ENCODE results near the gene NUP133.
"Not testable (repeated sequence)": the region's sequence is repeated elsewhere in the genome, so short reads cannot be mapped to it uniquely, and the experiment has no call there.

The NUP133 gene

GRCh38 chr1:229420765-229421164, 87.4 kb downstream of the NUP133 start:
- ChIA-PET POLR2A (no interaction called here), CTCF (interaction anchor here (1.0 to 1.9 kb wide), 3 partner anchors 21 to 166 kb away, joined by 3 to 4 read pairs (median 3); no protein-coding TSS in a partner anchor)
- TF ChIP-seq CTCF (IDR thresholded peaks at IDR 0.05; ENCODE audit: control extremely low read depth, extremely low read depth, low read depth, missing control alignments): peak; percentile 13
- no peak for DNase-seq (ENCODE audit: extremely low spot score)

GRCh38 chr1:229420224-229420623, 87.9 kb downstream of the NUP133 start:
- ChIA-PET POLR2A (no interaction called here), CTCF (interaction anchor here (1.0 to 1.9 kb wide), 3 partner anchors 21 to 165 kb away, joined by 3 to 4 read pairs (median 3); no protein-coding TSS in a partner anchor)
- no peak for DNase-seq (ENCODE audit: extremely low spot score)
- TF ChIP-seq CTCF (IDR thresholded peaks at IDR 0.05; ENCODE audit: control extremely low read depth, extremely low read depth, low read depth, missing control alignments): no peak

- DNase-seq (ENCODE audit: extremely low spot score); CTCF ChIA-PET: not testable (repeated sequence)
- POLR2A ChIA-PET: interaction anchor here (0.7 kb wide), 1 partner anchor 16 kb away, joined by 3 read pairs; no protein-coding TSS in a partner anchor
Observed at GRCh38 chr1:229418586-229418985, 89.6 kb downstream of the NUP133 start.

GRCh38 chr1:229412810-229413209, 95.3 kb downstream of the NUP133 start:
- POLR2A ChIA-PET; CTCF ChIA-PET; DNase-seq (ENCODE audit: extremely low spot score): not testable (repeated sequence)

GRCh38 chr1:229412056-229412455, 96.1 kb downstream of the NUP133 start:
- POLR2A ChIA-PET: no interaction called here
- no peak for TF ChIP-seq CTCF (IDR thresholded peaks at IDR 0.05; ENCODE audit: control extremely low read depth, extremely low read depth, low read depth, missing control alignments)
- CTCF ChIA-PET: no interaction called here
- DNase-seq (ENCODE audit: extremely low spot score): no peak

- CTCF ChIA-PET: no interaction called here
- DNase-seq (ENCODE audit: extremely low spot score): no peak
- POLR2A ChIA-PET: no interaction called here
- TF ChIP-seq CTCF (IDR thresholded peaks at IDR 0.05; ENCODE audit: control extremely low read depth, extremely low read depth, low read depth, missing control alignments): no peak
Observed at GRCh38 chr1:229411434-229412055, 96.6 kb downstream of the NUP133 start.

GRCh38 chr1:229410692-229411433, 97.3 kb downstream of the NUP133 start:
- ChIA-PET POLR2A (no interaction called here), CTCF (interaction anchor here (1.6 to 2.0 kb wide), 3 partner anchors 10 to 71 kb away, joined by 5 read pairs; no protein-coding TSS in a partner anchor)
- no peak for TF ChIP-seq CTCF (IDR thresholded peaks at IDR 0.05; ENCODE audit: control extremely low read depth, extremely low read depth, low read depth, missing control alignments)
- no peak for DNase-seq (ENCODE audit: extremely low spot score)
